Measurements from ENCODE around the gene CSMD2. TPM values are rescaled to one million over a fixed set of nuclear protein-coding genes. Genes with fewer than 3 reads are reported as not detected.

The CSMD2 gene
- total RNA-seq, 2 donors from 2014 or later = 2.8 to 3.0 TPM

DNA sequence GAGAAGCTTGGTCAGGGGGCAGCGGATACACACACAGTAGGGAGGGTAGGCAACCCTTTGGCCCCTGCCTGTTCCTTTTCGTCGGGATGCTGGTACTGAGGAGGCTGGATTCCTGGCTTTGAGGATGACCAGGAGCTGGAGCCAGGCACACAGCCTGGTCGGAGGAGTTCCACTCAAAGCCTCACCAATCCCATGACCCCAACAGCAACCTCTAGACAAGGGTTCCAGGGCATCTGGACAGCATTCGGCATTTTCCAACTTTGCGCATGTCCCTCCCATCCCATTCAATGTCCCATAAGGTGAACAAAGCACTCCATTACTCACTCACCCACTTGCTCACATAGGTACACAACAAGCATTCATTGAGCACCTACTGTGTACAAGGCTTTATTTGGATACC lies 343.7 kb downstream of the CSMD2 start:
- no peaks in the 10 kb centered on the region for H3K9me3 ChIP-seq
- DNase-seq (ENCODE audit: low spot score) (no peak), ATAC-seq (ENCODE audit: insufficient number of reproducible peaks, low FRiP score, low read depth) (no peak)
- H3K36me3 ChIP-seq = no peaks in the 10 kb centered on the region
- no peaks in the 10 kb centered on the region for H3K27me3 ChIP-seq (replicated peaks; ENCODE audit: insufficient read depth)
- H3K4me3 ChIP-seq = no peak overlapping the region
- H3K4me1 ChIP-seq (ENCODE audit: control insufficient read depth in 1 of 2, low read depth in 2 of 2) = no peaks in the 10 kb centered on the region
- H3K27ac ChIP-seq = no peak overlapping the region
- TF ChIP-seq, protein P1, sequence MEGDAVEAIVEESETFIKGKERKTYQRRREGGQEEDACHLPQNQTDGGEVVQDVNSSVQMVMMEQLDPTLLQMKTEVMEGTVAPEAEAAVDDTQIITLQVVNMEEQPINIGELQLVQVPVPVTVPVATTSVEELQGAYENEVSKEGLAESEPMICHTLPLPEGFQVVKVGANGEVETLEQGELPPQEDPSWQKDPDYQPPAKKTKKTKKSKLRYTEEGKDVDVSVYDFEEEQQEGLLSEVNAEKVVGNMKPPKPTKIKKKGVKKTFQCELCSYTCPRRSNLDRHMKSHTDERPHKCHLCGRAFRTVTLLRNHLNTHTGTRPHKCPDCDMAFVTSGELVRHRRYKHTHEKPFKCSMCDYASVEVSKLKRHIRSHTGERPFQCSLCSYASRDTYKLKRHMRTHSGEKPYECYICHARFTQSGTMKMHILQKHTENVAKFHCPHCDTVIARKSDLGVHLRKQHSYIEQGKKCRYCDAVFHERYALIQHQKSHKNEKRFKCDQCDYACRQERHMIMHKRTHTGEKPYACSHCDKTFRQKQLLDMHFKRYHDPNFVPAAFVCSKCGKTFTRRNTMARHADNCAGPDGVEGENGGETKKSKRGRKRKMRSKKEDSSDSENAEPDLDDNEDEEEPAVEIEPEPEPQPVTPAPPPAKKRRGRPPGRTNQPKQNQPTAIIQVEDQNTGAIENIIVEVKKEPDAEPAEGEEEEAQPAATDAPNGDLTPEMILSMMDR (IDR thresholded peaks at IDR 0.05) = no peak

DNA sequence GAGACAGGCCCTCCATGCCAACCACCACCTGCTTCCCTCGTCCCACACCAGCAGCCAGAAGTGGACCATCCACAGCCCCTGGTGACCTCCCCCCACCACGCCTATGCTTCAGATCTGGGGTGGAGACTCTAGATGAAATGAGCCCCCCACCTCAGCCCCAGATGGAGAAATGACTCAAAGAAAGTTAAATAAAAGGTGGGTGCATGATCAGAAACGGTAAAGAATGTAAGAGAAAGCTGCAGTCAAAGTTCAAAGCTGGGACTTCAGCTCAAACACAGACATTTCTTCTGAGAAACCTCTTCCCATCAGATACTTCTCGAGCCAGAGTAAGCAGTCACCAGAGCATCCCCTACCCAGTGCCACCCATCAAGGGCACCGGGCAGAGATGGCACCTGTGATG lies 344.2 kb downstream of the CSMD2 start:
- Histone ChIP-seq H3K27me3 (replicated peaks; ENCODE audit: insufficient read depth) (no peaks in the 10 kb centered on the region), H3K4me3 (no peak overlapping the region), H3K36me3 (no peaks in the 10 kb centered on the region), H3K4me1 (ENCODE audit: control insufficient read depth in 1 of 2, low read depth in 2 of 2) (no peaks in the 10 kb centered on the region), H3K27ac (no peak overlapping the region), H3K9me3 (no peaks in the 10 kb centered on the region)
- ATAC-seq (ENCODE audit: insufficient number of reproducible peaks, low FRiP score, low read depth) = no peak
- DNase-seq (ENCODE audit: low spot score) = no peak
- TF ChIP-seq, protein P1 (IDR thresholded peaks at IDR 0.05) = no peak

DNA sequence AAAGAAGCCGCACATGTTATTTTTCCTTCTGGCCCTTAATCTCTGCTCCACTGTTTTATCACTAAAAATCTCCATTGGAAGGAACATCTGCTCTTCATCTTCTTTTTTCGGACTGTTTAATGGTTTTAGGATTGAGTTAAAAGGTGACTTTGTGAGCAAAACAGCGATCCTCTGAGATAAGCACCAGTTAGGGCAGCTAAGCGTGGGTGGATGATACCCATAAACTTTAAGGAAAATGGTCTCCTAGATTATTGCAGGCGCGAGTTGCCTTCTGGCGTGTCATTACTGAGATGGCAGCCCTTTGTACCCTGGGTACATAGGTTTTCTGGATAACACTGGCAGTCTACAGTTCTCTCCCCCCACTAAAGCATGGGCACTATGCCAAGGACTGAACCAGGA lies 345.1 kb downstream of the CSMD2 start:
- Histone ChIP-seq H3K9me3 (no peaks in the 10 kb centered on the region), H3K27ac (no peak overlapping the region), H3K27me3 (replicated peaks; ENCODE audit: insufficient read depth) (no peaks in the 10 kb centered on the region), H3K4me1 (ENCODE audit: control insufficient read depth in 1 of 2, low read depth in 2 of 2) (no peaks in the 10 kb centered on the region), H3K4me3 (no peak overlapping the region), H3K36me3 (no peaks in the 10 kb centered on the region)
- no peak for DNase-seq (ENCODE audit: low spot score)
- TF ChIP-seq, protein P1 (IDR thresholded peaks at IDR 0.05) = no peak
- ATAC-seq (ENCODE audit: insufficient number of reproducible peaks, low FRiP score, low read depth) = no peak

DNA sequence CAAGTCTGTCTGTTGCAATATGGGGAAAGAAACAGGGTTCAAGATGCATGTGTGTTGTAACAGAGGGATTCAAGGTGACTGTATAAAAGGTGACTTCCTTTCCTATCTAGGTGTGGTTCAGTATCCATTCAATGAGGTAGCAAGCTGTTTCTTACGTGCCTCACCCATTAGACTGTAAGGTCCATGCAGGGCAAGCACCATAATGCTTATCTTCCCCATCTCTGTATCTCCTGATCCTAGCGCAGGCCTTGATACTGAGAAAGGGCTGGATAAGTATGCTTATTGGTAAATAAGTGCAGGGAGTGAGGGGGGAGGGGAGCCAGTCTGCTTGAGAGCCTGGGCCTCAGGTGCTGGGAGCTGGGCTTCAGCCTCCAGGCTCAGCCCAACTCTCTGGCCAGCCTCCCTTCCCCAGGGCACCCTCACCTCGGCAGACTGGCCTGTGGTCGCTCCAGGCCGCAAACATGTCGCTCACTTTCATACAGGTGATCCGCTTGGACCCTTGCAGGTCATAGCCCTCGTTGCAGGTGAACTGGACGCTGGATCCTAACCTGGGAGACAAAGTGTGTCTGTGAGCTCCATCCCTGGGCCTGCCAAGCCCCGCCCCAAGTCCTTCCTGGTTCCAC lies 345.6 kb downstream of the CSMD2 start:
- Histone ChIP-seq H3K27me3 (replicated peaks; ENCODE audit: insufficient read depth) (no peaks in the 10 kb centered on the region), H3K9me3 (no peaks in the 10 kb centered on the region), H3K27ac (no peak overlapping the region), H3K4me3 (no peak overlapping the region), H3K36me3 (no peaks in the 10 kb centered on the region), H3K4me1 (ENCODE audit: control insufficient read depth in 1 of 2, low read depth in 2 of 2) (no peaks in the 10 kb centered on the region)
- TF ChIP-seq, protein P1 (IDR thresholded peaks at IDR 0.05) = no peak
- DNase-seq (ENCODE audit: low spot score) (no peak), ATAC-seq (ENCODE audit: insufficient number of reproducible peaks, low FRiP score, low read depth) (no peak)

DNA sequence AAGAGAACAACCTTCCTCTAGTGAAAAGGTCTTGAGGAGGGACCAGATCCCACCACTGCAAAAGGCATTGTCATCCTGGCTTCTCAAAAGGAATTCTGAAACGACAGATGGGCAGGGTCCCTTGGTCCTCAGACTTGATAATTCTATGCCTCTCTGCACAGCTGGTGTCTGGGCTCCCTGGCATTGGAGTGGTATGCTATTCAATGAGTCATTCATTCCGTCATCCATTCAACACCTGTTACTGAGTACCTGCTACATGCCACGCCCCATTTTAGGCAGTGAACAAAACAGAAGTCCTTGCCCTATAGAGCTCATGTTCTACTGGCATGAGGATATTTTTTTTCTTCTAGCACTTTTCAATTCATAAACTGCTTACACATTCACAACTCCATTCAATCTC lies 347.0 kb downstream of the CSMD2 start:
- ATAC-seq (ENCODE audit: insufficient number of reproducible peaks, low FRiP score, low read depth) = no peak
- no peaks in the 10 kb centered on the region for H3K27me3 ChIP-seq (replicated peaks; ENCODE audit: insufficient read depth)
- H3K36me3 ChIP-seq = no peaks in the 10 kb centered on the region
- no peak for DNase-seq (ENCODE audit: low spot score)
- no peak overlapping the region for H3K27ac ChIP-seq
- H3K9me3 ChIP-seq = no peaks in the 10 kb centered on the region
- no peaks in the 10 kb centered on the region for H3K4me1 ChIP-seq (ENCODE audit: control insufficient read depth in 1 of 2, low read depth in 2 of 2)
- TF ChIP-seq, protein P1 (IDR thresholded peaks at IDR 0.05) = no peak
- no peak overlapping the region for H3K4me3 ChIP-seq

Data from thoracic aorta (tissue), 2 donors.